Kidney epithelial cell (primary cell): ENCODE measurements around the gene SLC41A3. TPM values are rescaled to one million over a fixed set of nuclear protein-coding genes. Genes with fewer than 3 reads are reported as not detected.

Experiments
- DNase-seq: peaks from one replicate; pipeline ENCODE4 v3.0.0-alpha.2; 2010; ENCODE audit warnings: low read depth
- H3K27me3 ChIP-seq: 2 replicates; pipeline ENCODE4 v1.6.0; 2011; ENCODE audit warnings: low read length; ENCODE audit not compliant: control insufficient read depth, insufficient read depth
- H3K36me3 ChIP-seq: 2 replicates; pipeline ENCODE4 v1.5.1; 2011; ENCODE audit warnings: low read length; ENCODE audit not compliant: control insufficient read depth, insufficient read depth
- H3K4me3 ChIP-seq: 2 replicates; pipeline ENCODE4 v1.5.1; 2011; ENCODE audit warnings: low read depth, mild to moderate bottlenecking, control low read depth, low read length
- total RNA-seq: library from RNA; depleted of rRNA; stranded (reverse); fragments of >200 nt; gene quantifications from 2 replicates; pipeline ENCODE4 v1.2.3, GENCODE V29; 2015
- TF ChIP-seq, protein P1 (sequence below): IDR thresholded peaks from 2 replicates; pipeline ENCODE4 v1.5.1; 2011; ENCODE audit warnings: mild to moderate bottlenecking, moderate library complexity, low read length, control low read depth, inconsistent platforms; ENCODE audit not compliant: insufficient read depth, poor library complexity, severe bottlenecking

SLC41A3 gene
- total RNA-seq, 1 donor from 2014 or later, result 74.9 TPM

GRCh38 chr3:126113733-126114442 lies 30.0 kb upstream of the SLC41A3 start:
- no peak for DNase-seq
- no peaks in the 10 kb centered on the region for H3K27me3 ChIP-seq
- H3K36me3 ChIP-seq, result no peaks in the 10 kb centered on the region
- TF ChIP-seq, protein P1, sequence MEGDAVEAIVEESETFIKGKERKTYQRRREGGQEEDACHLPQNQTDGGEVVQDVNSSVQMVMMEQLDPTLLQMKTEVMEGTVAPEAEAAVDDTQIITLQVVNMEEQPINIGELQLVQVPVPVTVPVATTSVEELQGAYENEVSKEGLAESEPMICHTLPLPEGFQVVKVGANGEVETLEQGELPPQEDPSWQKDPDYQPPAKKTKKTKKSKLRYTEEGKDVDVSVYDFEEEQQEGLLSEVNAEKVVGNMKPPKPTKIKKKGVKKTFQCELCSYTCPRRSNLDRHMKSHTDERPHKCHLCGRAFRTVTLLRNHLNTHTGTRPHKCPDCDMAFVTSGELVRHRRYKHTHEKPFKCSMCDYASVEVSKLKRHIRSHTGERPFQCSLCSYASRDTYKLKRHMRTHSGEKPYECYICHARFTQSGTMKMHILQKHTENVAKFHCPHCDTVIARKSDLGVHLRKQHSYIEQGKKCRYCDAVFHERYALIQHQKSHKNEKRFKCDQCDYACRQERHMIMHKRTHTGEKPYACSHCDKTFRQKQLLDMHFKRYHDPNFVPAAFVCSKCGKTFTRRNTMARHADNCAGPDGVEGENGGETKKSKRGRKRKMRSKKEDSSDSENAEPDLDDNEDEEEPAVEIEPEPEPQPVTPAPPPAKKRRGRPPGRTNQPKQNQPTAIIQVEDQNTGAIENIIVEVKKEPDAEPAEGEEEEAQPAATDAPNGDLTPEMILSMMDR, result peak; percentile 49
- no peak overlapping the region for H3K4me3 ChIP-seq

DNA sequence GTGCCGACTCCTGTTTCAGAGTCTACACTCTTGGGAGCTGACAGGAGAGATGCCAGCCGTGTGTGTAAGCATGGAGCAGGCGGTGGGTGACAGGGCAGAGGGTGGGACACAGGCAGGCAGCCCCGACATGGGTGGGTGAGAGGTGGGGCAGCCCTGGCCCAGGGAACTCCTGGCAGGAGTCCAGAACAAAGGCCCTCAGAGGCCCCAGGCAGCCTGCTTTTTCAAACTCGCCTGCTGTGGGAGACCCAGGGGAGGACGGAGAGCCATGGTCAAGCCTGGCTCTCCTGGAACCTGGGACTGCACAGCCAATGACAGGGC lies 29.3 kb upstream of the SLC41A3 start:
- TF ChIP-seq, protein P1, result no peak
- H3K27me3 ChIP-seq, result no peaks in the 10 kb centered on the region
- H3K4me3 ChIP-seq, result no peak overlapping the region
- no peaks in the 10 kb centered on the region for H3K36me3 ChIP-seq
- no peak for DNase-seq

DNA sequence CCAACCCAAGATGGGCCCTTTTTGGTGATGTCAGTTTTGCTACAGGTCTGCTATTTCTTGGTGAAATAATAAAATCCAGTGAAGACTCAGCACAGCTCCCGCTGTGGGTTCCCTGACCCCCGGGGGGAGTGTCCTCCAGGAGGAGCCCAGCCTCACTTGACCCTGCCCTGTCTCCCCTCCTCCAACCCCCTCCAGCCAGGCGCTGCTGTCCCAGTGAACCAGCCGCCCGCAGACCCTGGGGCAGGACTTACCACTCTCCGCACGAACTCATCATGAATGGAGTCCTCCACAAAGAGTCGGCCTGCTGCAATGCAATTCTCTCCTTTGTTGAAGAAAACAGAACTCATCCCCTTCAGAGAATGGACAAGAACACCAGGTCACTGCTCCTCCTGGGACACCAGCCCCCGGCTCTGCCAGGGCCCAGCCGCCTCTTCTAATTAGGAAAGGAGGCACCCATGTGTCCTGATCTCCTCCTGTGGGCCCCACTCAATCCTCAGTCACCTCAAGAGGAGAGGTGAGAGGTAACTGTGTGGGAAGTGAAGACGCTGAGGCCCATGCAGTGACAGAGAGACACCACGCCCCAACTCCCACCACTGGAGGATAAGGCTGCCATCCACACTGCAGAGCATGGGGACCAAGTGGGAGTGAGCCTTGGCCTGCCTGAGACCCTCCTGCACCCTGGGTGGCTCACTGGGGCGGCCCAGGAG lies 28.8 kb upstream of the SLC41A3 start:
- DNase-seq, result no peak
- TF ChIP-seq, protein P1, result no peak
- Histone ChIP-seq H3K4me3 (no peak overlapping the region), H3K27me3 (no peaks in the 10 kb centered on the region), H3K36me3 (no peaks in the 10 kb centered on the region)

DNA sequence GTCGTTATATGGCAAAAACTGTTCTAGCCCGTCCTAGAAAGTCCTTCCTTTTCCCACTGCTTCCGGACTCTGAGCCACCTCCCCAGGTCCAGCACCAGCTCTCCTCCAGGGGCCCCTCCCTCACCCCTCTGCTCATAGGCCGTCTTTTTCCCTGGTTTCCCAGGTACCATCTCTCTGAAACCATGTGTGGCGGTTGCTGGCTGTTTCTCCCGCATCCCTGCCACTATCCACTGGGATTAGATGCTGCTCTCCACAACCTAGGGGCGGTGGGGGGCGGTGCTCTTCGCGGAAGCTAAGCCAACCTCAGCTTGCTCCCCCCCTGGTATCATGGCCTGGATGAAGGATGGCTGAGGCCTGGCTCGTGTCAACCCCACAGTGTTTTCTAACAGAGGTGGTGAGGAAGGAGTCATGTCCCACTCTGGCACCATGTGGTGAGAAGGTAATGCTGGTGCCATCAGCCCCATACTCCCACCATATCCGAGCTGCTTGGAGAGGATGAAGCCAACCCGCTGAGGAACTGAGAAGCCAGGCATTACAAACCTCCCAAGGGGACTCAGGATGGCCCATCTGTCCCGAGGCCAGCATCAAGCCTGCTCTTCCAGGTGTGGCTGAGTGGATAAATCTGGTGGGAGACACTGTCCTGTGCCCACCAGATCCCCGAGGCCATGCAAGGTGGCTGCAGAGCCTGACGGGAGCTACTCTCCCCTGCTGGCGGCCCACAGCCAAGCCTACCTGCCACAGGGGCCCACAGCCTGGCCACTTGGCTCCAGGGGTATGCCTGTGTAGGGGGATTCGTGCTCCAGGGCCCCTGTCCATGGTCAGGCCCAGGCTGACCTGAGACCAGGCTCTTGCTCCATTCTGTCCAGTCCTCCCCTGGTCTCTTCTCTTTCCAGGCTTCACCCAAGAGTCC lies 27.9 kb upstream of the SLC41A3 start:
- Histone ChIP-seq H3K27me3 (no peaks in the 10 kb centered on the region), H3K4me3 (no peak overlapping the region), H3K36me3 (no peaks in the 10 kb centered on the region)
- TF ChIP-seq, protein P1, result no peak
- DNase-seq, result no peak

DNA sequence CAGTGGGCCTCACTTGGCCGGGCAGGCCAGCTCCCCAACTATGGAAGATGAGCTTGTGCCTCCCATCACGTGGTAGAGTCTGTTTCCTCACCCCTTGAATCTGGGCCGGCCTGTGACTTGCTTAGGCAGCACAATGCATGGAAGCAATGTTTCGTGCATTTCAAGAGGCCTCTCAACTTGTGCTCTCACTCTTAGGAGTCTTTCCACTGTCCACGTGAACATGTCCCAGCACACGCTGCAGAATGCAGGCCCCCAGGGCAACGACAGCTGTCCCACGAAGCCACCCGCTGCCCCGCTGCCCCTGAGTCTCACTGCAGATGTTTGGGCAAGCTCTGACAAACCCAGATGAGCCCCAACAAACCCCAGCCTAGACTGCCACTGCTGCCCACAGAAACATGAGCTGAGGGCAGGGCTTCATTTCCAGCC lies 27.2 kb upstream of the SLC41A3 start:
- DNase-seq, result no peak
- Histone ChIP-seq H3K4me3 (no peak overlapping the region), H3K27me3 (no peaks in the 10 kb centered on the region), H3K36me3 (no peaks in the 10 kb centered on the region)
- TF ChIP-seq, protein P1, result no peak
